Measurements from ENCODE around the gene NPHP4.

Gene NPHP4

GRCh38 chr1:5988596-5989285 lies 3.5 kb downstream of the NPHP4 start:
- DNase-seq, result no peak

- no peak for DNase-seq
Measured at GRCh38 chr1:5986018-5986417, 6.2 kb downstream of the NPHP4 start.

GRCh38 chr1:5985250-5985649 lies 7.0 kb downstream of the NPHP4 start:
- no peak for DNase-seq

- no peak for DNase-seq
Measured at GRCh38 chr1:5983361-5984103, 8.7 kb downstream of the NPHP4 start.

GRCh38 chr1:5982868-5983267 lies 9.4 kb downstream of the NPHP4 start:
- DNase-seq, result no peak

GRCh38 chr1:5982276-5982675 lies 9.9 kb downstream of the NPHP4 start:
- DNase-seq, result no peak

GRCh38 chr1:5981009-5981380 lies 11.2 kb downstream of the NPHP4 start:
- no peak for DNase-seq

- no peak for DNase-seq
Measured at GRCh38 chr1:5980314-5981008, 11.8 kb downstream of the NPHP4 start.

- DNase-seq, result no peak
Measured at GRCh38 chr1:5979536-5980313, 12.5 kb downstream of the NPHP4 start.

- no peak for DNase-seq
Measured at GRCh38 chr1:5978452-5978851, 13.8 kb downstream of the NPHP4 start.

- no peak for DNase-seq
Measured at GRCh38 chr1:5977494-5978444, 14.5 kb downstream of the NPHP4 start.

- DNase-seq, result no peak
Measured at GRCh38 chr1:5976726-5977493, 15.3 kb downstream of the NPHP4 start.

- DNase-seq, result no peak
Measured at GRCh38 chr1:5976231-5976630, 16.0 kb downstream of the NPHP4 start.

- DNase-seq, result peak; percentile 55 to 63
Measured at GRCh38 chr1:5975133-5975880, 16.9 kb downstream of the NPHP4 start.

- DNase-seq, result no peak
Measured at GRCh38 chr1:5974631-5975030, 17.6 kb downstream of the NPHP4 start.

GRCh38 chr1:5973771-5974170 lies 18.5 kb downstream of the NPHP4 start:
- DNase-seq, result no peak

GRCh38 chr1:5972198-5972520 lies 20.1 kb downstream of the NPHP4 start:
- no peak for DNase-seq

- no peak for DNase-seq
Measured at GRCh38 chr1:5971471-5972197, 20.6 kb downstream of the NPHP4 start.

GRCh38 chr1:5970610-5971273 lies 21.5 kb downstream of the NPHP4 start:
- no peak for DNase-seq

Data from CD4-positive, alpha-beta T cell treated with Interleukin-4 for 1 hour (primary cell).